GM12878 (cell line): Measurements from ENCODE around the gene TLR1. TPM values are rescaled to one million over a fixed set of nuclear protein-coding genes. Genes with fewer than 3 reads are reported as not detected.

ENCODE experiments used
- BMI1 ChIP-seq: fragments of 450-650 bp; IDR thresholded peaks from 2 replicates; pipeline ENCODE4 v1.6.1; 2016; ENCODE audit warnings: mild to moderate bottlenecking, moderate library complexity, borderline replicate concordance
- CBFB ChIP-seq: IDR thresholded peaks from 2 replicates; pipeline ENCODE4 v1.6.1; 2016; ENCODE audit warnings: antibody characterized with exemption, low read depth
- CREB1 ChIP-seq: IDR thresholded peaks from 2 replicates; pipeline ENCODE4 v1.6.1; 2012; ENCODE audit warnings: low read depth, mild to moderate bottlenecking, inconsistent platforms
- CREM ChIP-seq: IDR thresholded peaks from 2 replicates; pipeline ENCODE4 v1.6.1; 2014; ENCODE audit warnings: antibody characterized with exemption, low read depth
- MEF2A ChIP-seq: IDR thresholded peaks from 2 replicates; pipeline ENCODE4 v1.6.1; 2011; ENCODE audit warnings: low read depth, mild to moderate bottlenecking, low read length, moderate library complexity; ENCODE audit not compliant: insufficient read depth
- MEF2B ChIP-seq: fragments of 450-650 bp; IDR thresholded peaks from 2 replicates; pipeline ENCODE4 v1.6.1; 2018; ENCODE audit warnings: mild to moderate bottlenecking, moderate library complexity; ENCODE audit not compliant: partially characterized antibody, poor library complexity, severe bottlenecking
- MTA2 ChIP-seq: fragments of 450-650 bp; IDR thresholded peaks from 2 replicates; pipeline ENCODE4 v1.6.1; 2016; ENCODE audit warnings: low read depth, mild to moderate bottlenecking, moderate library complexity
- NFXL1 ChIP-seq: fragments of 450-650 bp; IDR thresholded peaks from 2 replicates; pipeline ENCODE4 v1.6.1; 2017; ENCODE audit warnings: antibody characterized with exemption, mild to moderate bottlenecking, borderline replicate concordance
- NR2C2 ChIP-seq: IDR thresholded peaks from 2 replicates; pipeline ENCODE4 v1.6.1; 2011; ENCODE audit warnings: borderline replicate concordance, low read depth; ENCODE audit not compliant: control insufficient read depth, insufficient read length
- PAX5 ChIP-seq: IDR thresholded peaks from 2 replicates; pipeline ENCODE4 v1.6.1; 2011; ENCODE audit warnings: low read depth, low read length, borderline replicate concordance
- PML ChIP-seq: IDR thresholded peaks from 2 replicates; pipeline ENCODE4 v1.6.1; 2012; ENCODE audit warnings: low read length, inconsistent platforms
- POLR2AphosphoS2 ChIP-seq: IDR thresholded peaks from 2 replicates; pipeline ENCODE4 v1.6.1; 2011; ENCODE audit warnings: low read depth, mild to moderate bottlenecking, low read length, improper control_type of control experiment, moderate library complexity
- RELA ChIP-seq: fragments of 450-650 bp; IDR thresholded peaks from 2 replicates; pipeline ENCODE4 v1.8.0; 2014; ENCODE audit warnings: borderline replicate concordance; ENCODE audit not compliant: partially characterized antibody
- SIN3A ChIP-seq: IDR thresholded peaks from 2 replicates; pipeline ENCODE4 v1.6.1; 2012; ENCODE audit warnings: low read depth, low read length, improper control_type of control experiment
- SUPT20H ChIP-seq: IDR thresholded peaks from 2 replicates; pipeline ENCODE4 v1.6.1; 2011; ENCODE audit warnings: low read depth, mild to moderate bottlenecking, low read length, moderate library complexity, borderline replicate concordance; ENCODE audit not compliant: control insufficient read depth
- TAF1 ChIP-seq: IDR thresholded peaks from 2 replicates; pipeline ENCODE4 v1.6.1; 2011; ENCODE audit warnings: mild to moderate bottlenecking, low read depth, low read length, borderline replicate concordance
- ZBED1 ChIP-seq: IDR thresholded peaks from 2 replicates; pipeline ENCODE4 v1.6.1; 2016; ENCODE audit warnings: borderline replicate concordance
- polyA plus RNA-seq, 11 experiments: library from polyadenylated mRNA; depleted of rRNA in 4 of 11; unstranded in 6 of 11; stranded (reverse) in 5 of 11; fragments of >200 nt; fragmentation: Nextera tagmentation in 4 of 11; fragmentation: Illumina TruSeq in 1 of 11; extraction: Ambion mirVana in 4 of 11; extraction: Trizol in 1 of 11; gene quantifications; 1 replicate in 1 of 11; 2 replicates in 10 of 11; pipeline versions ENCODE4 v1.2.1 to v1.2.3, GENCODE V29; 2011 to 2016; ENCODE audit warnings: inconsistent platforms in 2 of 11, missing spikeins in 2 of 11, low read depth in 1 of 11
- total RNA-seq, 4 experiments: library from RNA; depleted of rRNA in 3 of 4; stranded (reverse); fragments of >200 nt in 3 of 4; fragmentation: Illumina TruSeq in 1 of 4; extraction: Trizol in 1 of 4; gene quantifications; 2 replicates each; pipeline versions ENCODE4 v1.2.1 to v1.2.3, GENCODE V29; 2013 to 2021
- TF ChIP-seq, protein P1 (sequence below): fragments of 150-350 bp; IDR thresholded peaks from 2 replicates; pipeline ENCODE4 v1.6.1; 2016; ENCODE audit warnings: low read depth, low read length
- TF ChIP-seq, protein P2 (sequence below): fragments of 150-350 bp; IDR thresholded peaks from 2 replicates; pipeline ENCODE4 v1.6.1; 2014; ENCODE audit warnings: mild to moderate bottlenecking, low read depth, low read length
- TF ChIP-seq, protein P3 (sequence below): IDR thresholded peaks from 2 replicates; pipeline ENCODE4 v1.6.1; 2011; ENCODE audit warnings: borderline replicate concordance, low read depth, mild to moderate bottlenecking, moderate library complexity, mixed read lengths, low read length; ENCODE audit not compliant: insufficient read depth; ENCODE audit errors: extremely low read length
- TF ChIP-seq, protein P4 (sequence below): IDR thresholded peaks from 2 replicates; pipeline ENCODE4 v1.6.1; 2012; ENCODE audit warnings: mild to moderate bottlenecking, low read depth, low read length

Gene TLR1
- total and polyA plus RNA-seq, 10 of the 15 experiments (the other 5 are each of a cell fraction or from before 2014, with no cell fraction given): 9.3 to 57.1 (median 20.4) TPM

DNA sequence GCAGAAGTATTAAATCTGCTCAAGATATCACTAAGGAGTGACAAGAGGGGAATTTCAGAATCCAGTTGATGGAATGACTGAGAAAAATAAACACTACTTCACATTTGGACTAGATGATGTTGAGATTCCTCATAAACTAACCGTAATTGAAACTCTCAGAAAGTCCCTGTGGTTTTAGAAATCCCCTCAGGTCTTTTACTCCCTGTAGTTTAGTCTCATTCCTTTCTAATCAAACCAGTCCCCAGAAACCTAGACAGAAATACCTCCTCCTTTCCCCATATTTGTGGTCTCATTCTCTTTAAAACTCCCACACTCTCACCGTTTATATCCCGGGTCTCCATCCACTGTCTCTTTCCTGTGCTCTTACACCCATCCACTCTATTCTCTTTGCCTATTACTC, 15.0 kb upstream of the TLR1 start (continued):
- TF ChIP-seq, protein P1, sequence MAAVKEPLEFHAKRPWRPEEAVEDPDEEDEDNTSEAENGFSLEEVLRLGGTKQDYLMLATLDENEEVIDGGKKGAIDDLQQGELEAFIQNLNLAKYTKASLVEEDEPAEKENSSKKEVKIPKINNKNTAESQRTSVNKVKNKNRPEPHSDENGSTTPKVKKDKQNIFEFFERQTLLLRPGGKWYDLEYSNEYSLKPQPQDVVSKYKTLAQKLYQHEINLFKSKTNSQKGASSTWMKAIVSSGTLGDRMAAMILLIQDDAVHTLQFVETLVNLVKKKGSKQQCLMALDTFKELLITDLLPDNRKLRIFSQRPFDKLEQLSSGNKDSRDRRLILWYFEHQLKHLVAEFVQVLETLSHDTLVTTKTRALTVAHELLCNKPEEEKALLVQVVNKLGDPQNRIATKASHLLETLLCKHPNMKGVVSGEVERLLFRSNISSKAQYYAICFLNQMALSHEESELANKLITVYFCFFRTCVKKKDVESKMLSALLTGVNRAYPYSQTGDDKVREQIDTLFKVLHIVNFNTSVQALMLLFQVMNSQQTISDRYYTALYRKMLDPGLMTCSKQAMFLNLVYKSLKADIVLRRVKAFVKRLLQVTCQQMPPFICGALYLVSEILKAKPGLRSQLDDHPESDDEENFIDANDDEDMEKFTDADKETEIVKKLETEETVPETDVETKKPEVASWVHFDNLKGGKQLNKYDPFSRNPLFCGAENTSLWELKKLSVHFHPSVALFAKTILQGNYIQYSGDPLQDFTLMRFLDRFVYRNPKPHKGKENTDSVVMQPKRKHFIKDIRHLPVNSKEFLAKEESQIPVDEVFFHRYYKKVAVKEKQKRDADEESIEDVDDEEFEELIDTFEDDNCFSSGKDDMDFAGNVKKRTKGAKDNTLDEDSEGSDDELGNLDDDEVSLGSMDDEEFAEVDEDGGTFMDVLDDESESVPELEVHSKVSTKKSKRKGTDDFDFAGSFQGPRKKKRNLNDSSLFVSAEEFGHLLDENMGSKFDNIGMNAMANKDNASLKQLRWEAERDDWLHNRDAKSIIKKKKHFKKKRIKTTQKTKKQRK: no peak
- TF ChIP-seq POLR2AphosphoS2 (no peak), NR2C2 (no peak), SUPT20H (no peak), CBFB (no peak; the same call in 1 of the 2 replicates), ZBED1 (0 out of 2 replicates have a peak, but pooled peaks have one; percentile 40), CREB1 (peak; percentile 33; the same call in 1 of the 2 replicates), MTA2 (peak; percentile 82), PML (no peak), TAF1 (no peak), BMI1 (no peak), MEF2A (peak; percentile 56), MEF2B (peak; percentile 69), PAX5 (peak; percentile 25; the same call in 1 of the 2 replicates), NFXL1 (no peak), SIN3A (no peak), RELA (peak; percentile 84), CREM (peak; percentile 25; the same call in 1 of the 2 replicates)
- TF ChIP-seq, protein P2, sequence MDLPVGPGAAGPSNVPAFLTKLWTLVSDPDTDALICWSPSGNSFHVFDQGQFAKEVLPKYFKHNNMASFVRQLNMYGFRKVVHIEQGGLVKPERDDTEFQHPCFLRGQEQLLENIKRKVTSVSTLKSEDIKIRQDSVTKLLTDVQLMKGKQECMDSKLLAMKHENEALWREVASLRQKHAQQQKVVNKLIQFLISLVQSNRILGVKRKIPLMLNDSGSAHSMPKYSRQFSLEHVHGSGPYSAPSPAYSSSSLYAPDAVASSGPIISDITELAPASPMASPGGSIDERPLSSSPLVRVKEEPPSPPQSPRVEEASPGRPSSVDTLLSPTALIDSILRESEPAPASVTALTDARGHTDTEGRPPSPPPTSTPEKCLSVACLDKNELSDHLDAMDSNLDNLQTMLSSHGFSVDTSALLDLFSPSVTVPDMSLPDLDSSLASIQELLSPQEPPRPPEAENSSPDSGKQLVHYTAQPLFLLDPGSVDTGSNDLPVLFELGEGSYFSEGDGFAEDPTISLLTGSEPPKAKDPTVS: no peak
- TF ChIP-seq, protein P3, sequence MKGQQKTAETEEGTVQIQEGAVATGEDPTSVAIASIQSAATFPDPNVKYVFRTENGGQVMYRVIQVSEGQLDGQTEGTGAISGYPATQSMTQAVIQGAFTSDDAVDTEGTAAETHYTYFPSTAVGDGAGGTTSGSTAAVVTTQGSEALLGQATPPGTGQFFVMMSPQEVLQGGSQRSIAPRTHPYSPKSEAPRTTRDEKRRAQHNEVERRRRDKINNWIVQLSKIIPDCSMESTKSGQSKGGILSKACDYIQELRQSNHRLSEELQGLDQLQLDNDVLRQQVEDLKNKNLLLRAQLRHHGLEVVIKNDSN: no peak
- TF ChIP-seq, protein P4, sequence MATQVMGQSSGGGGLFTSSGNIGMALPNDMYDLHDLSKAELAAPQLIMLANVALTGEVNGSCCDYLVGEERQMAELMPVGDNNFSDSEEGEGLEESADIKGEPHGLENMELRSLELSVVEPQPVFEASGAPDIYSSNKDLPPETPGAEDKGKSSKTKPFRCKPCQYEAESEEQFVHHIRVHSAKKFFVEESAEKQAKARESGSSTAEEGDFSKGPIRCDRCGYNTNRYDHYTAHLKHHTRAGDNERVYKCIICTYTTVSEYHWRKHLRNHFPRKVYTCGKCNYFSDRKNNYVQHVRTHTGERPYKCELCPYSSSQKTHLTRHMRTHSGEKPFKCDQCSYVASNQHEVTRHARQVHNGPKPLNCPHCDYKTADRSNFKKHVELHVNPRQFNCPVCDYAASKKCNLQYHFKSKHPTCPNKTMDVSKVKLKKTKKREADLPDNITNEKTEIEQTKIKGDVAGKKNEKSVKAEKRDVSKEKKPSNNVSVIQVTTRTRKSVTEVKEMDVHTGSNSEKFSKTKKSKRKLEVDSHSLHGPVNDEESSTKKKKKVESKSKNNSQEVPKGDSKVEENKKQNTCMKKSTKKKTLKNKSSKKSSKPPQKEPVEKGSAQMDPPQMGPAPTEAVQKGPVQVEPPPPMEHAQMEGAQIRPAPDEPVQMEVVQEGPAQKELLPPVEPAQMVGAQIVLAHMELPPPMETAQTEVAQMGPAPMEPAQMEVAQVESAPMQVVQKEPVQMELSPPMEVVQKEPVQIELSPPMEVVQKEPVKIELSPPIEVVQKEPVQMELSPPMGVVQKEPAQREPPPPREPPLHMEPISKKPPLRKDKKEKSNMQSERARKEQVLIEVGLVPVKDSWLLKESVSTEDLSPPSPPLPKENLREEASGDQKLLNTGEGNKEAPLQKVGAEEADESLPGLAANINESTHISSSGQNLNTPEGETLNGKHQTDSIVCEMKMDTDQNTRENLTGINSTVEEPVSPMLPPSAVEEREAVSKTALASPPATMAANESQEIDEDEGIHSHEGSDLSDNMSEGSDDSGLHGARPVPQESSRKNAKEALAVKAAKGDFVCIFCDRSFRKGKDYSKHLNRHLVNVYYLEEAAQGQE: no peak
